Stimulated activated CD8-positive, alpha-beta memory T cell treated with anti-CD3 and anti-CD28 coated beads, Interleukin-15, amount 100 ng/mL, for 48 hours (primary cell): ENCODE data around the gene MIER3.
A peak's percentile ranks its signal among the peaks of the same experiment; 100 is the strongest.
"Not testable (repeated sequence)": the region's sequence is repeated elsewhere in the genome, so short reads cannot be mapped to it uniquely, and the experiment has no call there.

Experiments used
- DNase-seq, 2 donors: peaks; one replicate each; pipeline ENCODE4 v3.0.0-alpha.2; 2020; ENCODE audit warnings: low read depth in 2 of 2

MIER3 gene, protein sequence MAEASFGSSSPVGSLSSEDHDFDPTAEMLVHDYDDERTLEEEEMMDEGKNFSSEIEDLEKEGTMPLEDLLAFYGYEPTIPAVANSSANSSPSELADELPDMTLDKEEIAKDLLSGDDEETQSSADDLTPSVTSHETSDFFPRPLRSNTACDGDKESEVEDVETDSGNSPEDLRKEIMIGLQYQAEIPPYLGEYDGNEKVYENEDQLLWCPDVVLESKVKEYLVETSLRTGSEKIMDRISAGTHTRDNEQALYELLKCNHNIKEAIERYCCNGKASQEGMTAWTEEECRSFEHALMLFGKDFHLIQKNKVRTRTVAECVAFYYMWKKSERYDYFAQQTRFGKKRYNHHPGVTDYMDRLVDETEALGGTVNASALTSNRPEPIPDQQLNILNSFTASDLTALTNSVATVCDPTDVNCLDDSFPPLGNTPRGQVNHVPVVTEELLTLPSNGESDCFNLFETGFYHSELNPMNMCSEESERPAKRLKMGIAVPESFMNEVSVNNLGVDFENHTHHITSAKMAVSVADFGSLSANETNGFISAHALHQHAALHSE

DNA sequence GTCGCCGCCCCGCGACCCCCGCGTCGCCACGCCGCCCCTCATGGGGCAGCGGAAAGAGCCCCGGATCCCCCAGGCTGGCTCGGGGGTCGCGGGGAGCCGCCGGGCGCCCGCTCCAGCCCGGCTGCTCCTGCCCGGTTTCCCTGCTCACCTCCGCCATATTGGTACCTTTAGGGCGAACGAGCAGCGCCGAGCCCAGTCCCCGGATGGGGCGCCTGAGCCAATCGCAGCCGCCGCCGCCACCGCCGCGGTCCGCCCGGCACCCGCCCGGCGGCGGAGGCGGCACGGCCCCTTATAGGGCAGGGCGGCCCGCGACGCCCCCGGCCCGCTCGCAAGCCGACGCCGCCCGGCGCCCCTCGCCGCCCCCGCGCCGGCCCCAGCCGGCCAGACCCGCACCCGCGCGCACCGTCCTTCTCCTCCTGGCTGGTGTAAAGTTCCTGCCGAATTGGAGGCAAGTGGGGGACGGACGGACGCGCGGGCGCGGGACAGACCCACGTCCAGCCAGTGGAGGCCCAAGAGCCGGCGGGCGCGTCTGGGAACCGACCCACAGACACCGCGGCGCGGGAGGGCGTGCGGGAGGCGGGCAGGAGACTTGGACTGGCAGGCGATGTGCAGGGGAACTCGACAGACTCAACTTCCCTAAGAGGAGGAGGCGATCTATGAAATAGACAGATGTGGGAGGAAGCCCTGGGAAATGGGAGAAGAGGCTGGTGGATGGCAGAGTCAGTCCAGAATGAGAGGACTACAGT, at the start of gene MIER3:
TSS of gene MIER3 (minus strand) at position 178 of the 746 bp plus-strand sequence. CDS start at position 157, 21 bp downstream.
- DNase-seq = peak; percentile 72 to 73

DNA sequence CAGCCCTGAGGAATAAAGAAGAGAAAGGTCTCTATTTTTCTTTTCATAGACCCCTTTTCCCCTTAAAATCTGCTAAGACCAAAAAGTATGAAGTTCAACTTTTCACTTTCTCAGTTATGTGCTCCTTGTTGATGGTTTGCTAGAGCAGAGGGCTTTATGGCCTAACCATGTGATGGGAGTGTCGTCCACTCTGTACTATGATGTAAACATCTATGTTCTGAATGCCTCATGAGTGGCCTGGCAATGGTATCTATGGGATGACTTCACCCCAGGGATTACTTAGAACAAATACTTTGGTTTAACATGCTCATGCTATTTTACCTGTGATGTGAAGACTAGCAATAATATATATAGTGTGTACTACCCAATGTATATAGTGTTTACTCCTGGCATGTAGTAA, 43.7 kb upstream of the MIER3 start:
- DNase-seq = no peak

- DNase-seq = no peak
These were observed 41.3 kb upstream of the MIER3 start for GRCh38 chr5:56993241-56993640.

- no peak for DNase-seq
These were observed 37.8 kb upstream of the MIER3 start for GRCh38 chr5:56989676-56990075.

DNA sequence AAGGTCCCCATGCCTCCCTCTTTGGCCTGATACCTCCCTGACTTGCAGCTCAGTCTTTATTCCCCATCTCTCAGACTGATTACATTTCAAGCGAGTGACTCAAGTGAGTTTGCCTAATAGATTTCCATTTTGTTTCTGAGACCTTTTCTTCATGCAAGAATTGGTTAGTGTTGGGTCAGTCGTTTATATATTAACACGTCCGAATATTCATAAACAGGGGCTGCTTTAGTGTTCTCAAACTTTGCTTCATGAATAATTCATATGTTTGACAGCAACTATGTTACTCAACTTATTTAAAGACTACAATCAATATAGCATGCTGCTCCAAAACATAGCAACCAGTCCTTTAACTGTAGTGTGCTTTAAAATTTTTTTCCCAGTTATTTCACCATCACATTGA, 36.6 kb upstream of the MIER3 start:
- DNase-seq = no peak

DNA sequence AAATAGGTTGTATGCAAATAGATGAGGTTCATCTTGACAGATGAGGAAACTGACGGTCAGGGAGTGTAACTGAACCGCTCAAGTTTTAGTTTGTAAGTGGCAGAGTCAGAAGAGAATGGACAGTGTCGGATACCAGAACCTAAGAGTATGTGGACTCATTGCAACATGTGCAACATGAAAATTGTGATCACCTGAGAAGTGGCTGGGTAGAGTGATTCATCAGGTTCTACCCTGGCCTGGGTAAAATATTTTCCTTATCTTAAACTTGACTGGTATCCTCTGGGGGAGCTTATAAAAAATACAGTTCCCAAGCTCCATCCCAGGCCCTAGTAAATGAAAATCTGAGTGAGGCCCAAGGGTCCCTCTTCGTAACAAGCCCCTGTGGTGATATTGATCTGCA, 35.2 kb upstream of the MIER3 start:
- DNase-seq = no peak

DNA sequence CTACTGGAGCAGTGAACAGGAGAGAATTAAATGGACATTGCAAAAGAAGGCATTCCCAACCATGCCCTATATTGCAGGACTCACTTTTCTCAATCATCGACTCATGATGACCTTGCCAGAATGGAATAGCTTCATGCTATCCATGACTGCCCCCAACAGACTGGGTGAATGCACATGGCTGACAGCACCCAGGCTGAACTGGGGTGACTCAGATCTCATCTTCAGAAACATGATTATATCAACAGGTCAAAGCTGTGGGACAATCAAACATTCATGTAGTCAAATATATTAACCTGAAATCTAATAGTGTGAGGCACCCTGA, 34.7 kb upstream of the MIER3 start:
- DNase-seq = no peak

DNA sequence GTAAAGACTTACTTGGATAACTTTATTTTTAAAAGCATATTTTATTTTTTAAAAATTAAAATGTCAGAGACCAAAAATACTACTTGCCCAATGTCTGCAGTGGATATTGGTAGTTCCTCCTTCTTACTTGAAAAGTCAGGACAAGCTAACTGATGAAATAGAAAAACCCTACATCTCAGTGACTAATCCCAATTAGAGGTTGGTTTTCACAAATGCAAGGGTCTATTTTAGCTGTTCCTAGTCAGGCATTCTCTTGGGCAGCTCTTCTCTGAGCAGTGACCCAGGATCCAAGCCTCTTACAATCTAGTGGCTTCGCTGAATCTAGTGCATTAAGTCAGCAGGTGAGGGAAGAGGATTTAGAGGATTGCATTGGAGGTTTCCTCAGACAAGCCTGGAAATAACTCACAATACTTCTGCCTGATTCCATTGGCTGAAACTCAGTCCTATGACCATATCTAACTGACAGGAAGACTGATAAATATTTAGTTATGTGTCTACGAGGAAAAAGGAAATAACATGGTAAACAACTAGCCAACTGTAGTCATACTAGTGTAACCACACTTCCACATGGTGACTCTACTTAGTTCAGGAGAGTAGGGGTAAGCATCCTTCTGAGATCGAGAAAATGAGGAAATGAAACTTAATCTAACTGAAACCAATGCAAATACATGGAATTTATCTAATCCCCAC, 34.2 kb upstream of the MIER3 start:
- no peak for DNase-seq

DNA sequence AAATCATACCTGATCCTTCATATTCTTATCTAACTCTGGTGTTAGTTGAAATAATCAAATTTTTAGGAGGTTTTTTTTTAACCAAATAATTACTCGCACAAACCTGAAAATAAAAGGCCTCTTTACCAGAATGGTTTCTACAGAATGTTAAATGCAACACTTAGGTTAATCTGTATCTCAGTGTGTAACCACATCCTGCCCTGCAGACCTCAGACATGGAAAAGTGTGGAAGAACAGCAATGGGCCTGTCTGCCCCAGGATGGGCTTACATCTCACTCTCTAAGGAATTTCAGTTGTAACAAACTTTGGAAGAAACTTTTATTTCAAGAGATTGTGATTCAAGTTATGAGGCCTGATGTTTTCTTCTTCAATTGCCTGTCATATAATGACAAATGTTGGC, 32.5 kb upstream of the MIER3 start:
- no peak for DNase-seq

GRCh38 chr5:56983593-56984361, 31.9 kb upstream of the MIER3 start:
- DNase-seq = no peak

DNA sequence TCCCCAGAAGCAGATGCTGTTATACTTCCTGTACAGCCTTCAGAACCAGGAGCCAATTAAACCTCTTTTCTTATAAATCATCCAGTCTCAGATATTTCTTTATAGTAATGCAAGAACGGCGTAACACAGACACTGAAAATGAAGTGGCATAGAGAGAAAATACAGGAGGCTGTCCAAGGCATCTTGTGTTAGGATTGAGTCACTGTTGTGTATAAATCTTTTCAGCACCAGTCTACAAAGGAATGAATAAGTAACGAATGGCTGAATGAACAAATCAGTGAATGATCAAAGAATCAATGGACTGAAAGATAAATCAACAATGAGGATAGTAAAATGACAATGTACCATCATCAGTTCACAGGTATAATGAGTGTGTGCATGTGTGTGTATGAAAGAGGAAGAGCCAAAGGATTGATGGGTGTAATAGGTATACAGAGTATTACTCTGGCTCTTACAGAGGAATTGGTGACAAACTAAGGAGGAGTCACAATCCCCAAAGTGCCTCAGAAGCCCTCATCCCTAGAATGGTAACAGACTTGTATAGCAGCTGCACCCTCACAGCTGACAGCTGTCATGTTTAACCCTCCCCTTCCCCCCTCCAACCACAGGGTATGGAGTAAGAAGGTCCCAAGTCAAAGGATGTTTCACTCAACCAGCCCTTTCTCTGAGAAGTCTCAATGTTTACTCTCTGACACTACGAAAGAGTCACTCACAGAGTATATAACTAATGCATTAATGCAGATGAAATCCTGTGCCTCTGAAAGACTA, 29.8 kb upstream of the MIER3 start:
- DNase-seq = no peak

DNA sequence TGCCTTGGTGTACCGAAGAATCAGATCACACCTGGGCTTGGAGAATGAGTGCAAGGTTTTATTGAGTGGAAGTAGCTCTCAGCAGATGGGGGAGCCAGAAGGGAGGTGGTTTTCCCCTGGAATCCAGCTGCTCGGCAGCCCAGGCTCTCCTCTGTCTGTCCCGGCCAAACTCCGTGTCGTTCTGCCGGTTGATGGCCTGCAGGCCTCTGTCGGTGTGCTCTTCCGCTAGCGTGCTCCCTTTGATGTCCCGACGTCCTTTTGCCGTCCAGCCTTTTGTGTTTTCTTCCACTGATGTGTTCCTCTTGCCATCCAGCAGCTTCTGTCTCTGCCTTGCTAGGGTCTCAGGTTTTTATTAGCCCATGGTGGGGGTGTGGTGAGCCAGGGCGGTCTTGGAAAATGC, 28.0 kb upstream of the MIER3 start:
- DNase-seq = no peak

- DNase-seq = not testable (repeated sequence)
These were observed 27.6 kb upstream of the MIER3 start for GRCh38 chr5:56979526-56979925.

GRCh38 chr5:56977822-56978221, 25.9 kb upstream of the MIER3 start:
- no peak for DNase-seq

DNA sequence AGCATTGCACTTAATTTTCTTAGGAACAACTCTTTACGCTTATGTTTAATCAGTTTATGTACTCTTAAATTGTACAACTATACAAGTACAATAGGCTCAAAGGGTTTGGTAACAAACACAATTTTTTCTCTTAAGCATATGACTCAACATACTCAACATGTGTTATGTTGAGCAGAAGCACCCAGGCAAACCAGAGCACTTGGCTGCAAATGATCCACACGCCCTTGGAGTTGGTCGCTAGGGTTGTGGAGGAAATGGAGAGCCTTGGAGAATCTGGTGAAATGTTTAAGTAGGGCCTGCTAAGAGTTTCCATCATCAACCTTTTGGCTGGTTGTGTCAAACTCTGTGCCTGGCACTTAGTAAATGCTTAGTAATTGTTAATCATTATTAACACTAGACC, 25.1 kb upstream of the MIER3 start:
- no peak for DNase-seq

DNA sequence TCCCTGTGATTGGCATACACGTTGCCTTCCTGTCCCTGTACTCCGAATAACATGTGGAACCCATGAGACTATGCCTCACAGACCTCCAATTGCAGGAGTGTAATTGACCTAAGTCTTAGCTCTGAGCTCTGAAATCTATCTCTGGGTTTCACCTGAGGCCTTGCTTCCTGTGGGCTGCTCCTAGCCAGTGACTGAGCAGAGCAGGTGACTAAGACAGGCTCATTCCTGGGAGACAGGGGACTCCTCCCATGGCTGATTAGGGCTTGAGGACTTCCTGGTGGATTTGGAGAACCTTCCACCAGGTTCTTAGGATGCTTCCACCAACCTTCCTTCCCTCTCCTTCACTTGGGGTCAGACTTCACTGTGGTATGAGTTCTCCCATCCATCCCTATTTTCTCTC, 22.3 kb upstream of the MIER3 start:
- no peak for DNase-seq

DNA sequence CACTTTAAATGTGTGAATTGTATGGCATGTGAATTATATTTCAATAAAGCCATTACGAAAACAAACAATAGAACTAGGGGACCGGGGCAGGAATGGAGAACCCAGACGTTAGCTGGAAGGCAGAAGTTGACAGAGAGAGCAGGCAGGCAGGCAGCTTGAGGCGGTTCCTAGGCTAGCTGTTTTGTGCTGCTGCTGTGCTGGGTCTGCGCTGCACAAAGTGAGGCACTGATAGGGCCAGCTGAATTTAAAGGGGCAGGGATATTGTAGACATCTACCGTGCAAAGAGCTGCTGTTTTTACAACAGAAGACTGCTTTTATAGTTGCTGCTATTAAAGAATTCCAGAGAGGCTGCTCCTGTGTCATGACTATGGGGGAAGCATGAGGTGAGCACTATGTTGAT, 21.6 kb upstream of the MIER3 start:
- DNase-seq = no peak

DNA sequence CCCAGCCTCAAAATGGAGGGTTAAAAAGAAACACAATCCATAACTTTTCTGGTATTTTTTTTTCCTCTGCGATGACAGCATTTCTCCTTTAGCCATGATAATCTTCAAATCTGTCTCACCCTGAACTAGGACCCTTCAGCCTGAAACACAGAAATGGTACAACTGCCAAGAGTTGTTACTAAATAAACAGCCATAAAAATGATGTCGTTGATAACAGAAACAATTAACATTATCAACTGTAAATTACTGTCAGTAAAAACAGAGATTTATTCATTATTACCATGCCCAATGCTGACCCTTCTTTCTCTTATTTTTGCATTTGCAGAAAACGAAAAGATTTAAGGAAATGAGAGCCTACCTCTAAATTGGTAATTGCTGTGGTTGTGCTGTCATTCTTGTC, 19.4 kb upstream of the MIER3 start:
- DNase-seq = no peak

DNA sequence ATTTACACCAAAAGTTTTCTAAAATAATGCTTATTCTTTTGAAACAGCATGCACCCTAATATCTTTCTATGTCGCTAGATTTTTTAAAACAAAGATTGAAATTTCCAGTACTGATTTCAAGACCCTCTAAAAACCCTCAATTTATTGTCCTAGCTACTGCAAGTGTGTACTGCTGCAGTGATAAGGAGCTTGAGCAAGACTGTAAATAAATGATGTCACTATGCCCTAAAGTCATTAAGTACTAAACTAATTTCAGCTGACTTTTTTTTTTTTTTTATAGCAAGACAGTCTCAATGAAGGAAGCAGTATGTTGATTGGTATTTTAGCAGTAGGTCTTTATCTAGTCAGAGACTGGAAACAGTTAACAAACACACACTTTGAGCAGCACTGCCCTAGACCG, 12.2 kb upstream of the MIER3 start:
- DNase-seq = no peak

DNA sequence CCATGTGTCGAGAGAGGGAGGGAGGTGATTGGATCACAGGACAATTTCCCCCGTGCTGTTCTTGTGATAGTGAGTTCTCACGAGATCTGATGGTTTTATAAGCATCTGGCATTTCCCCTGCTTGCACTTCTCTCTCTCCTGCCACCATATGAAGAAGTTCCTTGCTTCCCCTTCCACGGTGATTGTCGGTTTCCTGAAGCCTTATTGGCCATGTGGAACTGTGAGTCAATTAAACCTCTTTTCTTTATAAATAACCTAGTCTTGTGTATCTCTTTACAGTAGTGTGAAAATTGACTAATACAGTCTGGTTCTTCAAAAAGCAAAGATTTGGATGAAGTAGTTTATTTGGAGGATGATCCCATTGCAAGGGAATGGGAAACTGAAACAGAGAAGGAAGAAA, 11.3 kb upstream of the MIER3 start:
- no peak for DNase-seq

GRCh38 chr5:56962286-56962685, 10.4 kb upstream of the MIER3 start:
- DNase-seq = no peak
